Renal cortical epithelial cell (primary cell): ENCODE measurements around the gene SIK3. TPM values are rescaled to one million over a fixed set of nuclear protein-coding genes. Genes with fewer than 3 reads are reported as not detected.

Experiments used
- DNase-seq: peaks from one replicate; pipeline ENCODE4 v3.0.0-alpha.2; 2011; ENCODE audit warnings: low read depth
- total RNA-seq: library from RNA; depleted of rRNA; stranded (reverse); fragments of >200 nt; gene quantifications from 2 replicates; pipeline ENCODE4 v1.2.3, GENCODE V29; 2014

SIK3 gene
- total RNA-seq, 1 donor from 2014 or later, result 31.3 TPM

DNA sequence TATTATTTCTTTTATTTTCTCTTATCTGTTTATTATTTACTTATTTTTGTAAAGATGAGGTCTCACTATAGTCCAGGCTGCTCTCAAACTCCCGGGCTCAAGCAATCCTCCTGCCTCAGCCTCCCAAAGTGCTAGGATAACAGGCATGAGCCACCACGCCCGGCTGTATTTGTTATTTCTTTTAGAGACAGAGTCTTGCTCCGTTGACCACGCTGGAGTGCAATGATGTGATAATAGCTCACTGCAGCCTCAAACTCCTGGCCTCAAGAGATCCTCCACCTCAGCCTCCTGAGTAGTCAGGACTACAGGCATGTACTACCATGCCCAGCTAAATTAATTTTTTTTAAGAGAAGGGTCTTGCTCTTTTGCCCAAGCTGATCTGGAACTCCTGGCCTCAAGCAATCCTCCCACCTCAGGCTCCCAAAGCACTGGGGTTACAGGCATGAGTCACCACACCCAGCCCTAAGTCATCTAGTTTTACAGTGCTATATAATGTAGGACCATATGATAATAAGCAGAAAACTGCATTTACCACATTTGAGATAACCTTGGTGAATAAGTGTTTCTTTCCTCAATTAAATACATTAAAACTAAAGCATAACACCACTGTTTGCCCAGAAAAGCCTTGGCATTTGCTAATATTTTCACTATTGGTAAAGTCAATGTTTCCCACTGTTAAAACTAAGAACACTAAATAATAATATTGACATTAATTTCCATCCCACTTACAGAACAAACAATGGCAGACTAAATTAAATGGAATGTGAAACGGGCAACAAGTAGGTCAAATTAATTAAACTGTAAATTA is 127.5 kb downstream of the SIK3 start:
- DNase-seq, result peak; percentile 32

DNA sequence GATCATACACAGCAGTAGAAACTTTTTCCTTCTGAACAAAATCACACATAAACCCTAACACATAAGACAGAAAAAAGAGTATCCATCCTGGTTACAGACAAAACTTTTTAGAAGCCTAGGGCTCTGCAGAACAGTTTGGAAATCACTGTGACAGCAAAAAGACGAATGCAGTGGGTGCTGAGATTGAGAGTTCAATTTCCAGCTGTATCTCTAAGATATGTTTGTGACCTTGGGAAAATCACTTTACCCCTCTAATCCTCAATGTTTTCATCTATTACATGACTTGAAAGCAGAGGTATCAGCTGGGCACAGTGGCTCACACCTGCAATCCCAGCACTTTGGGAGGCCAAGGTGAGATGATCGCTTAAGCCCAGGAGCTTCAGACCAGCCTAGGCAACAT is 128.5 kb downstream of the SIK3 start:
- no peak for DNase-seq

DNA sequence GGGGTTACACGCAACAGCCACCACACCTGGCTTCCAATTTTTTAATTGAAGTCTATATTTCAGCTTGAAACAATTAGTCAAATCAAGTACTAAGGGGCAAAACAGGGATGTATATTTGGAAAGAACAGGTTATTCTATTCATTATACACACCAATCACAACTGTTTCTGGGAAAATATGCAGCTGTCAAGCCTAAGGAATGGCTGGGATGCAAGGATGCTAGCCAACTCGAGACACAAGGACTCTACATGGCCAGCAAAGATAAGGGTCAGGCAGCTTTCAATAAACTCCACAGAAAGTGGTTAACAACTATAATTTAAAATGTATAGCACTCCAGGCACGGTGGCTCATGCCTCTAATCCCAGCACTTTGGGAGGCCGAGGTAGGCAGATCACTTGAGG is 134.0 kb downstream of the SIK3 start:
- no peak for DNase-seq

DNA sequence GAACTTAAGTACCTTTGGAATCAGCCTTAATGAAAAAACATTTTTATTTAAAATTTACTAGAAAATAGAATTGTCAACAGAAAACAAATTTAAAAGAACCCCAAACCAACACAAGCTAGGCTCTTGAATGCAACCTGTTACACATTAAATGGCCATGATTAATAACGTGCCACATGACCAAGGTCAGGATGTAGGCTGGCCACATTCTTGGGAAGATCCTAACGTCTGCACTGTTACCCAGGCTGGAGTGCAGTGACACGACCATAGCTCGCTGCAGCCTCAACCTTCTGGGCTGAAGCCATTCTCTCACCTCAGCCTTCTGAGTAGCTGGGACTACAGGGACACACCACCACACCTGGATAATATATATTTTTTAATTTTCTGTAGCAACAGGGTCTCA is 134.4 kb downstream of the SIK3 start:
- DNase-seq, result peak; percentile 60

DNA sequence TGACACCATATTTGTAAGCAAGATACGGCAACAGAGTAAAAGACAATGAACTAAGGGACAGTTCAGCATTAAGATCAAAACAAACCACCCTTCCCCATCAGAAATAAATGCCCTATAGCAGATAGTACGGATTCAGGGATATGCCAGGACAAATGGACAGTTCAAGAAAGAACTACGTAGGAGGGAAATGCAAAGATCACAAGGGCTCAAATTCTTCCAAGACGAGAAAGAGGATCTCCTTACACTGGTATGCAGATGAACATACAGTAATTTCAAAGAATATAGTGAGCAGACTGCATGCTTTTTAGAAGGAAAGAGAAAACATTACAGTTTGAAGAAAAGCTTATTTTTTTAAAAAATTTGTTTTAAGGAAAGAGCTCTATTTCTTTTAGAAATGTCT is 136.1 kb downstream of the SIK3 start:
- no peak for DNase-seq

DNA sequence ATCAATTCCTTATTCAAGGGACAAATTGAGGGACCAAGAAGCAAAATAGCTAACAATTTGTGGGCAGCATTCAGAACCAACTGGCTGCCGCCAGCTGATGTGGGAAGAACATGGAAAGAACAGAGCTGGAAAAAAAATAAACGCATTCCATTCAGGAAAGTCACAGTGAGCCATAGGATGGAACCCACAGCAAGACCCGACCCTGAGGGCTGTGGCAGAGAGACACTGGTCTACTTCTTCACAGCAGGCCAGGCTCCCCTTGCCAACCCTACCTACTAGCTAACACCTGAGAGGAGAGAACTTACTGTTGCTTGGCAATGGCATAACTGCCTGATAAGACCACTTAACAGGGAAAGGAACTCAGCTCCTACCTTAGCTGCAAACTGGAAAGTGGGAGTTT is 137.3 kb downstream of the SIK3 start:
- DNase-seq, result peak; percentile 92

DNA sequence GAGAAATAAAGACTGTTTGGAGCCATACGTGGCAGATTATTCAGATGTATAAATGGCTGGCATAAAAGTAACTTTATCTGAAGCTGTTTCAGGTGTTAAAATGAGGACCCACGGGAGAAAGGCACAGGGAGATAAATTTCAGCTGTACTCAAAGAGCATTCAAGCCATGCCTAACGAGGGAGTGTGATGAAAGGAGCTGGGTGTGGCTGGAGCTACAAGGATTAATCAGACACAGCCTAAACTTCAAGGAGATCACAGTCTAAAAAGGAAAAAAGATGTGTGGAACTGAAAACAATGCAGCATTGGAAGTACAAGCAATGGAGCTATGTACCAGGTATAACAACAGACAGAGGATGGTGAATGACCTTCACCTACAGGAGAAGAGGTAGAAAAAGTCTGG is 140.0 kb downstream of the SIK3 start:
- no peak for DNase-seq

DNA sequence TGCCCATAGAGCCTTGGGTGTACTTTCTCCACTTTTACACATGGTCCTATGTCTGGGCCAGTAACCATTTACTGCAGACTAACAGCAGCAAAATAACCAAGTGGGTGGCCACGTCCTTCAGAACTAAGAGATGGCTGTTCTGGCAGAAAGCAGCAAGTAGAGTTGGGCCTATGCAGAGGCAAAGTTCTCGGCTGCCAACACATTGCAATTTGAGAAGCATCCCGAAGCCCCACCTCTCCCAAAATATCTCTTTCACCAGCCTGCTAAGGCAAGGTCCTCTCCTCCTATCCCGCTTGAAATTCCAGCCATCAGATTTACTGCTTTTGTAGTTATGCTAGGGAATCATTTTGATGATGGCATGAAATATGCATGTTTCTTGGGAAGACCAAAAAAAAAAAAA is 142.3 kb downstream of the SIK3 start:
- DNase-seq, result no peak

DNA sequence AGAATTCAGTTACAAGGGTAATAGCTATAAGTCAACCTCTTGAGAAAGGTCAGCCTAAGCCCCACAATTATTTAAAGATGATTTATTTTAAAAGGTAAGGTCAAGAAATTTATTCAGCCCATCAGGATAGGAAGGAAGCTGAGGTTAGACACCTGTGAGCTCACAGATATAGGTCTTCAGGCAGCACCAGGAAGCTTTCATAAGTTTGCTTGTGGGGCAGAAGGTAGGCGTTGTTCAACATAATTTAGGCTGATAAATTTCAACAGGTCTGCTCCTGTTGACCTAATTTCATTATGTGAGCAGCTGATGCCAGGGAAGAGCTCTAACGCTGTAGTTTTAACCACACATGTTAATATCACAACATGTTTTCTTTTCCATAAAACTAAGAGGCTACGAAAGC is 142.7 kb downstream of the SIK3 start:
- DNase-seq, result no peak

DNA sequence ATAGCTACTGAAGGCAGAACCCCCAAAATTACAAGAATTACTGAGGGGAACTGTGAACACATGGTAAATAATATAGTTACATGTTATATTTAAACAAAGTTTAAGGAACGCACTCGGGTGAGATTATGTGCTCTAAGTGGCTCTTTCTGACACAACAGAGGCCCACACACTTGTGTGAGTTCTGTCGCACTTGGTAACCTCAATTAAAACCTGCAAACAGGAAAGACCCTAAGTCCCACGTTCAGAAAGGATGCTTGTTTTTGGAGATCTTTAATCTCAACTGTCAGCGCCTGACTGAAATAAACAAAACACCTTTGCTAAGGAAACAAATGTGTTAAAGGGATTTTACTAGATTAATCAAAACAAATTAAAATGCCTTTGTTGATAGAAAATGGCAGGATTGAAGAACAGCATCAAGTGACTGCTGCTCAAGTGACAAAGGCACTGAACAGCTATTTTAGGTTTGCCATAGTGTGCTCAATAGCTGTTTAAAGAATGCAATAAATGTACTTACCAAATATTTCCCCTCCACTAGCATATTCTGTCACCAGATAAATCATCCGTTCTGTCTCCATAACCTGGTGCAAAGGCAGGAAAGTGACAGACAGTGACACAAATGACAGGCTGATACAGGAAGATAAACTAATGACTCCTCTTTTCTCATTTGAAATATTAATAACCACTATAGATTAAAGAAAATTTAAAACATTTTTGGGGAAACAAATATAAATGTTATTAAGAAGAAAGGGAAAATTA is 144.5 kb downstream of the SIK3 start:
- no peak for DNase-seq

DNA sequence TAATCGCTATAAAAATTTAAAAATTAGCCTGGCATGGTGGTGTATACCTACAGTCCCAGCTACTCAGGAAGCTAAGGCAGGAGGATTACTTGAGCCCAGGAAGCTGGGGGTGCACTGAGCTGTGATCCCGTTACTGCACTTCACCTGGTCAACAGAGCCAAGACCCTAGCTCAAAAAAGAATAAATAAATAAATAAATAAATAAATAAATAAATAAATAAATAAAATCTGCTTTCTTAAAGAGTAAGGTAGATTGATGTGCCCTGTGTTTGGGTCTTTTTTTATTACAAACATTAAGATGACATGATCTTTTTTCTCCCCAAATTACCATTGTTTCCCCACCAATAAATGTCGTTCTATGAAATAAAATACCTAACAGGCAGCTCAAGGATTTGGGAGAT is 146.5 kb downstream of the SIK3 start:
- no peak for DNase-seq

DNA sequence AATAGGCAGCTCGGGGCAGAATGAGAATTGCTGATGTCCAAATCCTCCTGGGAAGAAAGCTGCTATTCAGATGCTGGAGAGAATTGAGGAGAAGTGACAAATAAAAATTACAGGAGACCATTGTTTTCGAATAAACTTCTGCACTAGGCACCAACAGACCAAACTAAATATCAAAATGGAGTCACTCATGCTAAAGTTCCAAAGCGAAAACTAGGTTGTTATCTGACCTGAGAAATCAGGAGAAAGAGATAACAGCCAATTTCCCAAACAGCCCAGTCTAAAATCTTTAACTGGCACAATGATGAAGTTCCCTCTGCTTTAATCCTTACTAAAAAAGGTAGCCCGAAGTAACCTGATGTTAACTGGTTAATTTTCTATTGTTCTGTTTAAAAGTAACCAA is 148.0 kb downstream of the SIK3 start:
- no peak for DNase-seq

DNA sequence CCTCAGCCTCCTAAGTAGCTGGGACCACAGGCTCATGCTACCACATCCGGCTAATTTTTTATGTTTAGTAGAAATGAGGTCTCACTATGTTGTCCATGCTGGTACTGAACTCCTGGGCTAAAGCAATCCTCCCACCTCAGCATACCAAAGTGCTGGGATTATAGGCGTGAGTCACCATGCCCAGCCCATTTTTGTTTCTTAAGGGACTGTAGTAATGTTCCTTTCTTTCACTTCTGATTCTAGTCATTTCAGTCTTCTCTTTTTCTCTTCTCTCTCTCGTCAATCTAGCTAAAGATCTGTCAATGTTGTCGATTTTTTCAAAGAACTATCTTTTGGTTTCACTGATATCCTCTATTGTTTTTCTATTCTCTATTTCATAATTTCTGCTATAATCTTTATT is 149.8 kb downstream of the SIK3 start:
- DNase-seq, result no peak

DNA sequence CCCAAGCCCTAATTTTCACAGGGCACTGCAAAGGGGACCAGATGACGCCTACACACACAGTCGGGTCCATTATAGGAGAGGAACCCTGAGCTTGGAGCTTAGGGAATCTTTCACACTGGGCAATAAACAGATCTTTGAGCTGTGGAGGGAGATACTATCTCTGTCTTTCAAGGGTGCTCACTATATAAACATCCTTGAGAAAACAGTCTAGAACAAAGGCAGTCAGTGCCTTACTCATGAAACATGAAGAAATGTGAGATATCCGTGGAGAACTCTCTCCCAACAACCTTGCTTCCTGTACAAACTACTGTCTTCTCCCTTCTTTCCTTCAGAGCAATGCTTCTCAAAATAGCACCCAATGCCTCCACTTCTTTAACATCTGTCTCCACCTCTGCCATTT is 151.8 kb downstream of the SIK3 start:
- no peak for DNase-seq

DNA sequence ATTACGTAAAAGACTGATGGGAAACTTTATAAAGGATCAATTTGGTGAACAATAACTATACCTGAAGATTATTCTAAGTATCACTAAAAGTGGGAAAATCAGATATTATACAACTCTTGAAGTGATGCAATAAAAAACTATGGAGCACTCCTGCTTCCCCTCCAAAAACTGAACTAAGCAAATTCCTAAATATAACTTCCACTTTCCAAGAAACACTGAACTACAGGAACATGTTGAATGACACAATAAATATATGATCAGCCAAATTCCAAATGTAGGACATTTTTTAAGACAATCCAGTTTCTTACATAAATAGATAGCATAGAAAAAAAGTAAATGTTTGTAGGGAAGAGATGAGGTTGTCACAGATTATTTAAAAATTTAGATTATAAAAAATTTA is 158.7 kb downstream of the SIK3 start:
- DNase-seq, result no peak

DNA sequence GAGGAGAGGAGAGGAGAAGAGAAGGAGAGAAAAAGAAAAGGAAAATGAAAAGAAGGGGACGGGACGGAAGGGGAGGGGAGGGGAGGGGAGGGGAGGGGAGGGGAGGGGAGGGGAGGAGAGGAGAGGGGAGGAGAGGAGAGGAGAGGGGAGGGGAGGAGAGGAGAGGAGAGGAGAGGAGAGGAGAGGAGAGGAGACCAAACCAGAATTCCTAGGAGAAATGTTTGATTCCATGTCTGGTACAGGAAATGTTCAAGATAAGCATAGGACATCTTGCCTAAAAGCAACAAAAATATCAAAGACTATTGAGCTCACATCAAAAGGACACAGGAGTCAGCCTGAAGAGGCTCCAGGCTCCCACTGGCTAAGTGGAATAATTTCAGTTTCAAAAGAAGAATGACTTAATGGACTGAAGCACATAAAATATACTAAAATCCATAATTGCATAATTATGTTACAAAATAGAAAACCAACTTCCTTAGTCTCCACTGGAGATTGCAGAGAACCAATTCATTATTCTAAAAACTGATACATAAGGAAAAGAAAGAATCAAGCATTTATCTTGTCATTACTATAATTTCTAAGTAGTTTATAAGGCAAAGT is 159.7 kb downstream of the SIK3 start:
- DNase-seq, result no peak

DNA sequence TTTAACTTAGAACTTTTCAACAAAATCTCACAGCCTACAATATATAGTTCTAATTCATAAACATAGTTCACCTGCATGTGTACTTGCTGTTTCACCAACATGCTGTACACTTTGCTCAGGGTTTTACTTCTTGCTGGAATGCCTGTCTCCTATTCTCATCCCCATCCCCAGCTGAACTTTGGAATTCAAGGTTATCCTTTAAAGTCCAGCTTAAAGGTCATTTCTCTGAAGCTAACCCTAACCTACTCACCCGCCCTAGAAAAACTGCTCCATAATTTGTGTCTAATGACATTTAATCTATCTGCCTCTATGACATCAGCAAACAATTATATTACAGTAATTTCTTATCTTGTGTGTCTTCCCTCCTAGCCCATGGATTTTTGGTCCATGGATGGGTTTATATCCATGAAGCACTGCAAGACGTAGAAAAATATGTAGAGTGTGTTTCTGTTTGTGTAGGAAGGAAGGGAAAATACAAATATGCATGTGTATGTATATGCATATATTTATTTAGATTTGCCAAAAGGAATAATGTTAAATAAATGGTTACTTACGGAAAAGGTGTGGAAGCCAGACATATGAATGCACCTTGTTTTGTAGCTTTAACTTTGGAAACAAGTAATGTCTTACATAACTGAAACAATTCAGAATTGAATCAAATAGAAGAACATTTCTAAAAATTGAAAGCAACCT is 161.3 kb downstream of the SIK3 start:
- DNase-seq, result no peak

DNA sequence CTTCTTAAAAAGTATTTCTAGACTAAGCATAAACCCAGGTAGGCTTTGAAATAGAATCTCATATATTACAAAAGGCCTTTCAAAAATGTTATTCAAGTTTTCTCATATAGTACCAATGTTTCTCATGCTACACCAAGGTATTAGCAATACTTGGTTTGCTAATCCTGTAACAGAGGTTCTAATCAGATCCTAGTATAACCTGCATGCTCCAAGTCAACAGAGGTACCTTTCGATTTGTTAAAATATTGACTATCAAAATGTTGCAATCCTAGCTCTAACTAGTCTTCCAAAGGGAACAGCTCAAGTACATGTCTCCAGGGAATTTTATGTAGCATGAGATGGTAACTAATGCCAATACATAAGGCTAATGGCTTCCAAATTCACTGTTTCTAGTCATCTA is 162.7 kb downstream of the SIK3 start:
- no peak for DNase-seq

DNA sequence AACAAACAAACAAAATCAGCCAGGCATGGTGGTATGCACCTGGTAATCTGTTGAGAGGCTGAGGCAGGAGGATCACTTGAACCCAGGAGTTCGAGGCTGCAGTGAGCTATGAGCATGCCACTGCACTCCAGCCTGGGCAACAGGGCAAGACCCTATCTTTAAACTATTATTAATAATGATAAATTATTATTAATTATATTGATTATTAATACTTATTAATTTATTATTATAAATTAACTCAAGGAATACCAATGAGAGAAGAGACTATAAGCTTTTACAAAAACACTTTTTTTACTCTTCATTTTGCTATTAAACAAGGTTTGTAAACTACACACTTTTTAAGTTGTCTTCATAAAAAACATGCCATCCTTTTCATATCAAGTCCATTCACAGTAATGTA is 163.1 kb downstream of the SIK3 start:
- no peak for DNase-seq

DNA sequence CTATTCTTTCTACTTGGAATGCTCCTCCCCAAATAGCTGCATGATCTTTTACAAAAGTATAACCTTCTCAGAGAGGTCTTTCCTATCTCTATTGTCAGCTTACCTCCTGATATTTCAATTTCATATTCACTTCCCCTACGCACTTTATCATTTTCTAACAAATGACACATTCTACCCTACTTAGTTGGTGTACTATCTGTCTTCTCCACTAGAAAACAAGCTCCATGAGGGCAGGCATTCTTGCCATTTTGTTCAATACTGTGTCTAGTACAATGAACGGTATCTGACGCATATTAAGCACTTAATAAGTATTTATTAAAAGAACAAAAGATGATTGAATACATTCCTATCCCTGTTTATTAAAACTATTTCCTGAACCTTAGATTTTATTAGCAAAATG is 164.3 kb downstream of the SIK3 start:
- no peak for DNase-seq

DNA sequence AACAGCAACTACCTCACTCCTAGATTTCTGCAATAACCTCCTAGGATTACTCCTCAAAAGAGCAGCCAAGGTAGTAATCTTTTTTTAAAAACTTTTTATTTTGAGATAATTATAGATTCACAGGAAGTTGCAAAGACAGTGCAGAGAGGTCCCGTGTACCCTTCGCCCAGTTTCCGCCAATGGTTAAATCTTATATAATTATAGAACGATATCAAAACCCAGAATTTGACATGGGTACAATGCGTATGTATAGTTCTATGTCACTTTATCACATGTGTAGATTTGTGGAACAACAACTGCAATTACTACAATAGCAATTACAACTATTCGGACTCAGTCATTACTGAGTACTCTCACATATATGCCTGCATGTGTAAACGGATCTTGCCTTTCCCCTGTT is 166.0 kb downstream of the SIK3 start:
- no peak for DNase-seq

DNA sequence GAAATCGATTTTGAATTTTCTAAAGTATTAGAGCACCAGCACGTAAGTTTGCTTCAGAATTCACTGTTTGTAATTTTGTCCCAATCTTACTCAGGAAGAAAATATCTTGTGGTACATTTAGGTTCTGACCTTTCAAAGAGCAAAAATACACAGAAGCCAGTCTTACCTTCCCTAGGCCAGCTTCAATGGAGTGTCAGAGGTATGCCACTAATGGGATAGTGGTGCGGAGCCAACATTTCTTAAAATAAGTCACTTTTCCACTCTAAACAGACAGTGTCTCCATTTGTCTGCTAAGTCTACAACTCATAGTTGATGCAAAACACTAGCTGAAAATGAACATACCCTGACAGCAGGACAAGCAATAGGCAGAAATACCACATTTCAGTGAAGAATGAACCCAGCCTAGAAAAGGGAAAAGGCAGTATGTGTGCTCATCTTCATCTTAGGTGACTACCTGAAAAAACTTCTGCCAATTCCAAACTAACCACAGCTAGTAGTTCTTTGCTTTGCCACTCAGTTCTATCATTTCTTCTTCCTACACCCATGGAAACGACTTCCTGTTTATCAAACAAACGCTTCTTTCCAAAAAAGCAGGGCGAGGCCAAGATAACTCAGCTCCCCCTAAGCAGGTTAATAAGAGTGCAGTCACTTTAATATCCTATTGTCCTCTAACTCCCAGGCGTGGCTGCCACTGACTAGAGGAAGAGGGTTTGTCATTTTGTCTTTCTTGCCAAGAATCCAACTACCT is 166.8 kb downstream of the SIK3 start:
- no peak for DNase-seq
